SW480 (cell line): ENCODE data around the gene RFX2.
"Not testable (repeated sequence)": the region's sequence is repeated elsewhere in the genome, so short reads cannot be mapped to it uniquely, and the experiment has no call there.

Experiments used
- DNase-seq: peaks from one replicate; pipeline ENCODE4 v3.0.0-alpha.2; 2016; ENCODE audit warnings: low spot score

The RFX2 gene

DNA sequence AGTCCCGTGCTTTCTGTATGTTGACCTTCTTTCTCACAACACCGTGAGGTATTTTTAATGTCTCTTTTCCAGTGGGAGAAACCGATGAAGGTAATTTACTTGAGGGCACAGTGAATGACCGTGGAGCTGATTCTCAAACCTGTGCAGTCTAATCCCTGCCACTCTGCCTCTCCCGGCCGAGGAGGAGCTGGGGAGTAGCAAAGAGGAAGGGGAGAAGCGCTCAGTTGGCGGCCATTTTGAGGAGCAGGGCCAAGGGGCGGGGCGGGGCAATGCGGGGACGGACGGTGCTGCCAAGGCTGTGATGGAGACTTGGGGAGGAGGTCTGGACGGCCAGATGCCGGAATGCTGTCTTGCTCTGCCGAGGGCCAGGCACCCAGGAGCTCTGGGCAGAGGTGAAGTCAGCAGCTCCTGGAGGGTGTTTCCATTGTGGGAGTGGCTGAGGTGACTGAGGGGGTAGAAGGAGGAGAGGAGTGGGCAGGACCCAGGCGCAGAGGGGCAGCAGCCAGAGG lies 120.0 kb downstream of the RFX2 start:
- no peak for DNase-seq

DNA sequence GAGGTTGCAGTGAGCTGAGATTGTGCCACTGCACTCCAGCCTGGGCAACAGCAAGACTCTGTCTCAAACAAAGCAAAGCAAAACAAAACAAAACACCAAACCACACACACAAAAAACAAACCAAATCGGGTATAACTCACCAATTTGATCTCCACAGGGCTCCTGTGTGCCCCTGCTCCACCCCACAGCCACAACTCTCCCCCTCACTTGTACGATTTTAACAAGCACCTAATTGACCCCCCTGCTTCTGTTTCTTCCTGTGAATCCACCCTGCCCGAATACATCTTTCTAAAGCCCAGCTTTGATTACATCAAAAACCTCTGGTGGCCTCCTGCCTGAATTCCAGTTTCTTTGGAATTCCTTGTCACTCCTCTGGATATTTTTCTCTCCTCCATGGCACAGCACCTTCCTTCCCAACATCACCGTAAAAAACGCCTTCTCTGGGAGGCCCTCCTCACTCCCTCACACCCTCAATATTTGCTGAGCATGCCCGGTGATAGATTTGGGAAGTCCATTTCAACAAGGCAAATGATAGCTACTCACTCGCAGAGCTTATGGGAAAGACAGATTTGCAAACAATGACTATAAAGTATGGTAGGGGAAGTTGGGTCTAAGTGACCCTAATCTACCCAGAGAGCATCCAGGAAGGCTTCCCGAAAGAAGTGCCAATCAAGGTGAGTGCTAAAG lies 120.8 kb downstream of the RFX2 start:
- no peak for DNase-seq

DNA sequence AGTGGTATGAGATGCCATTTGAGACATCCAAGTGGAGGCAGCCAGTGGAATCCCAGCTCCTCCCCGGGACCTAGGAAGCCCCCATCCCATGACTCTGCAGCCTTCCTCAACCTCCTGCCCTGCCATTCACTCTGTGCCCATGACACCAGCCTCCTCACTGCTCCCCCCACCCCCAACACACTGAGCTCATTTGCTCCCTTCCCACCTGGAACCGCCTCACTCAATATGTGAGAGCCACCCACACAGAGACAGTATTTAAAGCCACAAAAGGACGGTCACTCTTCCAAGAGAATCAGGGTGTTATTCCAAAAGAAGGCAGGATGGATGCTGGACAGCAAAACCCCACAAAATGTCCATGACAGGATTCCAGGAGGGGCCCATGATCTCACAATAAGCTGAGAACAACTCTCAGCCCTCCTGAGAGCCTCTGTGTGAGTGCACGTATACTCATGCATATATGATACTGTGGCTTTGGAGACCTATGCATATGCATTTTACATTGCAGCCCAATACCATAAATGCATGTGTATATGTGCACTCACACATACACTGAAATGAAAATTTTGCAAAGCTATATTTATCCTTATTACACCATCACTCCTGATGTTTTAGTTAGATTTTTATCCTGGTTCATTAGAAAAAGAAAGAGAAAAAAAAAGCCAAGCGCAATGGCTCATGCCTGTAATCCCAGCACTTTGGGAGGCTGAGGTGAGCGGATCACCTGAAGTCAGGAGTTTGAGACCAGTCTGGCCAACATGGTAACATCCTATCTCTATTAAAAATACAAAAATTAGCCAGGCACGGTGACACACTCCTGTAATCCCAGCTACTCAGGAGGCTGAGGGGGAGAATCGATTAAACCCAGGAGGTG lies 121.5 kb downstream of the RFX2 start:
- peak; percentile 37 for DNase-seq

DNA sequence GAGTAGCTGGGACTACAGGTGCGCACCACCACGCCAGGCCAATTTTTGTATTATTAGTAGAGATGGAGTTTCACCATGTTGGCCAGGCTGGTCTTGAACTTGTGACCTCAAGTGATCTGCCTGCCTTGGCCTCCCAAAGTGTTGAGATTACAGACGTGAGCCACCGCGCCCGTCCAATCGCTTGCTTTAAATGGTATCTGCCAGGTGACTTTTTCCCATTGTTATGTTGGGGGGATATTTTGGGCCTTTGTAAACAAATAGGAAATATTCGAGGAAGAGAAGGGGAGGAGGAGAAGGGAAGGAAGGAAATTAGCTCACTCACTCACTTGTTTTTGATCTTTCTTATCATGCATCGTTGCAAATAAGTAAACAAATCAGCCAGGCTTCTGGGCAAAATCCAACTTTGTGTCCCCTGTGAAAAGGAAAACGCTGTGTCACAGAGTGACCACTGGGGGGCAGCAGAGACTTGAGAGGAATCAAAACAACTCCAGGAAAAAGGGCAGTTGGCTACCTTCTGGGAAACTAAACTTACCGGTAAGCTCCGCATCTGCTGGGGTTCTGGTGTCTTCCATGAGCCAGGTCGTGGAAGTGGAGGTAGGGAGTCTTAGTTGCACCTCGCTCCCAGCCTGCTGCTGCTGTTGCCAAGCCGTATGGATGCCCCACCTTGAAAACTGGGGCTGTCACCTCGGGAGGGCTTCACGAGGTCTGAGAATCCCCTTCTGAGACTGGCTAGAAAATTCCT lies 123.1 kb downstream of the RFX2 start:
- peak; percentile 69 for DNase-seq

DNA sequence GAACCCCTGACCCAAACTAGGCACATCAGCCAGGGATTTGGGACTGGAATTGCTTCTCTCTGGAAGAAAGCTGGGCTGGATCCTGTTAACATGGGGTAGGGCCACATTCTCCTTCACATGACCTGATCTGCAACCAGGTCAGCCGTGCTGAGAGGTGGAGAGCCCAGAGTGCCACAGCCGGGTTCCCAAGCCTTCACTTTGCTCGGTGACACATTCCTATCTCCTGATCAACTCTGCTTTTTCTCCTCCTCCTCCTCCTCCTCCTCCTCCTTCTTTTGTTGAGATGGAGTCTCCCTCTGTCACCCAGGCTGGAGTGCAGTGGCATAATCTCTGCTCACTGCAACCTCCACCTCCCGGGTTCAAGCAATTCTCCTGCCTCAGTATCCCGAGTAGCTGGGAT lies 124.5 kb downstream of the RFX2 start:
- DNase-seq, result not testable (repeated sequence)

DNA sequence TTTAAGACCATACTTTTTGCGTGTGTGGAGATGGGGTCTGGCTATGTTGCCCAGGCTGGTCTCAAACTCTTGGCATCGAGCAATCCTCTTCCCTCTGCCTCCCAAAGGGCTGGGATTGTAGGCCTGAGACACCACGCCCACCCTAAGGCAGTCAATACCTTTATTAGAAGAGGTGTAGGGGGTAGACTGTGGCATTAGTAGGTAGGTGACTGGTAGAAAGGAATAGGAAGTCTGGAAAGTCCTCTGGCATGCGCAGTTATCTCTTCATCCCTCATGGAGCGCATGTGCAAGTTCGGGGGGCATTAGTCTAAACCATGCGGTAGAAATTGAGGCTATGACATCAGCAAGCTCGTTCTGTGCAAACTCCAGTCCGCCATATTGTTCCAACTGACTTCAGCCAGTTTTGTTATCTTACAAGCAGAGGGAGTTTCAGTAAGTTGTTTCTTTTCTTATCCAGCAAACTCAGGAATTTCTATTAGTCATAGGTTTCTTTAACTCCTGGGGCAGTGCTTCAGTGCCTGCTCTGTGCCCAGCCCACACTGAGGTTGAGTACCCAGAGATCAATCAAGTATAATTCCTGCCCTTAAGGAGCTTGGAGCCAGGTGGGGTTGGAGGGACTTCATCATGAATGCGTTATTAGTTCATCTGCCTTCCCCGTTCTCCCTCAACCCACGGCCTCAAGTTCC lies 125.1 kb downstream of the RFX2 start:
- no peak for DNase-seq

DNA sequence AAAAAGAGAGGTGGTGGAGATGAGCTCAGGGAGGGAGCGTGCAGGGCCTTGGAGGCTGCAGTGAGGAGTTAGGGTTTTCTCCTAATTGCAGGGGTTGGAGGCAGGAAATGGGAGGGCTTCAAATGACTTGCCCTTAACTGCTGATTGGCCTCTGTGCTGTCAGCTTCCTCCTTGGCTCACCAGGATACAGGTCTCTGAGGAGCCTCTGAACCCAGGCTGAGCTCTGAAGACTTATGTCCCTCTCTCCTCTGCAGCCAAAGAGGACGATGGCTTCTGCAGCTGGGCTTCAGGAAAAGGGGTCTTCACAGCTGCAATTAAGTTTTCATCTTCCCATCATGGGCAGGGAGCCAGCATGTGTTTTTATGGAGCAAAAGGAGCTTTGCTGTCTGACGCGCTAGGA lies 125.7 kb downstream of the RFX2 start:
- DNase-seq, result no peak

DNA sequence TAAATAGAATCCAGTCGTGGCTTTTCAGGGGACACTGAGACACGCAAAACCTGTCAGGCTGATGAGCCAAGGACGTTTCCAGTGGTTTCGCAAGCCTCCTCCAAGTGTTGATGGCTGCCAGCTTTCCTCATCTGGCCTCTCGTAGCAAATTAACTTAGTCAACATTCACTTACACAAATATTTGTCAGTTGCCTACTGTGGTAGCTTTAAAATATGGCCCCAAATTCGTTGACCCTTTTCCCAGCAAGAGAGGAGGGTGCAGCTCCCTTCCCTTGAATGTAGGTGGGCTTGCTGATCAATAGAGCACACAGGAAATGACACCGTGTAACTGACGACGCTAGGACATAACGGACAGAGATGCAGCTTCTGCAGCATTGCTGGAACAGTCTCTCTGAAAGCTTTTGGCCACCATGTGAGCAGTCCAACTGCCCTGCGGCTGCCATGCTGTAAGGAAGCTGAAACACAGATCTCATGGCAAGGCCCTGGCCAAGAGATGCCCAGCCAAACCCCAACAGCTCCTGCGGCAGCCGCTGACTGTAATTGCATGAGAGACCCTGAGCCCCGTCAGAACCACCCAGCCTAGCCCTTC lies 126.8 kb downstream of the RFX2 start:
- DNase-seq, result no peak

DNA sequence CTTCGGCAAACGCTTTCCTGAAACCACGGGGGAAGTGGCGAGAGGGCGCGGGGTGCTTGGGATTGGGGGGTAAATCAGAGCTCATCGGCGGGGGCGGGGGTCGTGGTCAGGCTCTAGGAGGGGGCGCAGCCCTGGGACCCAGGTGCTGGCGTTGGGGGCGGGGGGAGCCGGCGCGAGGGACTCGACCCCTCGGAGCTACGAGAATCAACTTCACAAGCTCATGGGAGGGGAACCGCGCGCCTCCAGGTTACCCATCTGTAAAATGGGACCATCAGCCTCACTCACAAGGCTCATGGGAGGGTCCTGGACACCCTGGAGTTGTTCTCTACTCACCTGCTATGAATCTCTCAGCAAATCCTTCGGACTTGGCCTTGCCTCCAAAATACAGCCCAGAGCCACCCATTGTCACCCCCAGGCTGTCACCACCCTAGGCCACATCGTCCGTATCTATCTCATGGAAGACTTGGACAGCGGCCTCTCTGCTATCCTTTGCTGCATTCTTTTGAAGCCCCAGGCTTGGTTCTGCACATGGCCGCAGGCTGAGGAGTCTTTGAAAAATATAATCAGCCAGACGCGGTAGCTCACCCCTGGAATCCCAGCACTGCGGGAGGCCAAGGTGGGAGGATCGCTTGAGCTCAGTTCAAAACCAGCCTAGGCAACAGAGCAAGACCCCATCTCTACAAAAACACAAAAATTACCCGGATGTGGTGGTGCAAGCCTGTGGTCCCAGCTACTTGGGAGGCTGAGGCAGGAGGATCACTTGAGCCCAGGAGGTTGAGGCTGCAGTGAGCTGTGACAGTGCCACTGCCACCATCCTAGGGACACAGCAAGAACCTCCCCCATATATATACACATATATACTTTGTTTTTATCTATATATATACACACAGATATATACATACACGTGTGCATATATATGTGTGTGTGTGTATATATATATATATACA lies 131.4 kb downstream of the RFX2 start:
- DNase-seq, result no peak

DNA sequence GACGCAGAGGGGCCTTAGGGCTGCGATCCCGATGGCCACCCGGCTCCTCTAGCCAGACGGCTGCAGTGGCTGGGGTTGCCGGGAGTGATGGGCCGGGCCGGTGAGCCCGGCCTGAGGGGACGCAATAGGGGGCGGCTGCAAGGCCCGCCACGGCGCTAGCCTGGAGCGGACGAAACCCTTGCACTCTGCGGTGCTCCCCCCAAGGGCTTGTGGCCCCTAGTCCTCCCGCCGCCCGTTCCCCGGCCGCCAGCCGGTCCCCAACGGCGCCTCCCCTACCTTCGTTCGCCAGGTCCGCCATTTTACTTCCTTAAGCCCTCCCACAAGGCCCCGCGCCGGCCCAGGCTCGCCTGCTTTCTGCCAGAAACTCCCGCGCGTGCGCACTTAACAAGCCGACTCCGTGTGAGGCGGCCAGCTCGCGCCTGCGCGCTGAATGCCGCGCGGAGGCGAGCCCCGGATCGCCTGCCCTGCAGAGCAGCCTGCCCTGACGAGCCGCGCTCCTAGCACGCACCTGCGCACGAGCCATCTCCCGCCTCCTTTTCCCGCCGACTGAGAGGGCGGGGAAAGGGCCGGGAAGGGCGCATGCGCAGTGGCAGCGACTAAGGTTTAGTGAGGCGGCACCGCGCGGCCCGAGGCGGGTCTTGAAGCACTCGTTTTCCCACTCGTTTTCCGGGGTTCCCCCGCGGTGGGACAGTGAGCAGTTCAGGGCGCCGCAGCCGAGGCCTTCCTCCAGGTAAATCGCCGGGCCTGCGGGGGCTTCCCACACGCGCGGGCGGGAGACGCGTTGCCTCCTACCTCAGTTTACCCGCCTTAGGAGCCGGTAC lies 132.3 kb downstream of the RFX2 start, which contains the start of gene RANBP3:
RANBP3 (minus strand) TSS at position 356 of the 821 bp plus-strand sequence; CDS start at position 298, 58 bp downstream.
- peak; percentile 97 for DNase-seq

DNA sequence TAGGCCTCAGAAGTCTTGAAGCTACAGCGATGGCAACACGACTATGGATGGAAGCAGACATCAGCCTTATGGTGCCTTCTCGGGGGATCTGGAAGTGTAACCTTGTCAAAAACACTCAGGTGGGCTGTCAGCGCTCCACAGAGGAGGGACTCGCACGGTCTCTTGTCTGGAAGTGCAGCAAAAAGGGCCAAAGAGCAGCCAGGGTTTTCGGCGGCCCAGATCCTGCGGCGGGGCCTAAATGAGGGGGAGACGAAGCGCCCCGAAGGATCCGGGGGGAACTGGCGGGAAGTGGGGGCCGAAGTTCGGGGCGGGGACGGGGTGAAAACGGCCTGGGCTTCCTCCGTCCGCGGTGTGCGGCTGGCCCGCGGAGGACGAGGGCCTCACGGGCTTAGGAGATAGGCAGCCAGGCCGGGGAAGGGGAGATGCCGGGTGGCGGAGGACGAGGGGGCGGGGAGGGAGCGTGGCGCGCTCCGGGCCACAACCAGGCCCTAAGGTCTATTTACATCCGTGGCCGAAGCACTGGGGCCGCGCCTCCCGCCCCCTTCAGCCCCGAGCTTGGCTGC lies 133.0 kb downstream of the RFX2 start:
- no peak for DNase-seq

DNA sequence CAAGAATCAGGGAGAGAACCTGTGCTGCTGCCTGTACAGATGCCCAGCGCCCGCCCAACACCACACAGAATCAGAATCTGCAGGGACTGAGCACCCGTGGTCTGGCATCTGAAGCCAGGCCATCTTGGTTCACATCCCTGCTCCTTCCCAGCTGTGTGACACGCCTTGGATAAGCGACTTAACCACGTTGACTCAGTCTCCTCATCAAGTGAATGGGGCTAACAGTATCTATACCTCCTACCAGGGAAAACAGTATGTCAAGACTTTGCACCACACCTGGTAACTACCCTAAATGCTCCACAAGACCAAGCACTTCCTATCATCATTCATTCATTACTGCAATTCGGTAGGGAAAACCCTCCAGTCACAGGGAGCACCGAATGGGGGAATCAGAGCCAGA lies 133.5 kb downstream of the RFX2 start:
- no peak for DNase-seq

DNA sequence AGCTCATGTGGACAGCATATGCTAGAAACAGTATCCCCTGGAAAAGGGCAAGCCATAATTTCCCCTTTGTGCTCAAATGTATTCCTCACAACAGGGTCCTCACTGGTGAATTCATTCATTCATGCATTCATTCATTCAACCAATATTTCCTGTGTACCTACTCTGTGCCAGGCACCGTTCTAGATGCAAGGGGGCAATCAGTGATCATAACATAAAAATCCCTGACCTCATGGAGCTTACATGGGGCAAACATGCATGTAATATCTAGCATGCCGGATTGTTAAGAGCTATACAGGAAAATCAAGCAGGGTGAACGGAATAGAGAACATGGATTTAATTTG lies 134.9 kb downstream of the RFX2 start:
- DNase-seq, result no peak

DNA sequence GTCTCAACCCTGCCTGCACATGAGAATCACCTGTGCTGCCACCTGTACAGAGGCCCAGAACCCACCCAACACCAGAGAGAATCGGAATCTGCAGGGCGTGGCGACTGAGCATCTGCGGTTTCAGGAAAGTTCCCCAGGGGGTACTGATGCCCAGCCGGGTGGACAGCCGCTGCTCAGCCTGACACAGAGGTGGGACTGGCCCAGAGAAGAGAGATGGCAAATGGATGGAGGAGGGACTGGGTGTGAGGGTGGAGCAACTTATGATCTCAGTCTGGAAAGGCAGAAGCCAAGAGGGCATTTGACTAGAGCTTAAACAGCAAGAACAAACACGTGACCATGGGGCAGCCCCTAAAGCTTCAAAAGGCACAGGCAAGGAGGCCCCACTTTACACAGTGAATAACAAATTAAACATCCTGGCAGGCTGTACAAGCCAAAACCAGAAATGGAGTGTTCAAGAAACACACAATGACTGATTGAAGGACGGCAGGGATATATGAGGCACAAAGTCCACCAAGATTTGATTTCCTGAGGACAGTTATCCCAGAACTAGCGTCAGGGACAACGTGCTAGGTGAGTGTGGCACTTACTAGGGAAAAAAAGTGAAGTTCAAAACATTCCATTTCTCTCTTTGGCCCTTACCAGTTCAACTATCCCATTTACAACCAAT lies 135.4 kb downstream of the RFX2 start:
- DNase-seq, result no peak

DNA sequence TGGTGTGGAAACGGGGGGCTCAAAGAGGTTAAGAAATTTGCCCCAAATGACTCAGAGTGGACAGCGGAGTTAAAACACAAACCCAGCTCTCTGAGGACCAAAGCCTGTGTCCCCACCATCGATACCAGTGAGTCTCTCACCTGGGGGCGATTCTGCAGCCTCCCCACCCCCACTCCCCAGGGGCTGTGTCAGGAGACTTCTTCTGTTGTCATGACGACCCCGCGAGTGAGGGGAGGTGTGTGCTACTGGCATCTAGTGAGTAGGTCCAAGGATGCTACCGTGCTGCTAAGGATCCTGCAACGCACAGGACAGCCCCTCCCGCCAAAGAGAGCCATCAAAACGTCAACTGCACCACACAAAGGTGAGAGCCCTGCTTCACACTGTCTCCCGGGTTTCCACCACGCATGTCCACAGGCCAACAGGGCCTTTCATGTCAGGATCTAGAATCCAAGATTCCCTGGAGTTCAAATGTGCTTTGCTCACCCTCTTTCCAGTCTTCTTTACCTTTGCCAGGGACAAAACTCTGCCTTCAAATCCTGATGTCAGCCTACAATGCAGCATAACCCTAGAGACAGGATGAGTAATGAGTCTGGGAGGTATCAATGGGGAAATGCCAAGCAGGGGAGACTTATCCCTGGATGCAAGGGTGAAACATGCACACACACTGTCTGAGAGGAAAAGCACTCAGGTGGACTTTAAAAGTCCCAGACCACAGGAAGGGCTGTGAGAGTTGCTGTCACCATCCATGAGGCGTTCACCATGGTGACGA lies 136.2 kb downstream of the RFX2 start:
- DNase-seq, result no peak

DNA sequence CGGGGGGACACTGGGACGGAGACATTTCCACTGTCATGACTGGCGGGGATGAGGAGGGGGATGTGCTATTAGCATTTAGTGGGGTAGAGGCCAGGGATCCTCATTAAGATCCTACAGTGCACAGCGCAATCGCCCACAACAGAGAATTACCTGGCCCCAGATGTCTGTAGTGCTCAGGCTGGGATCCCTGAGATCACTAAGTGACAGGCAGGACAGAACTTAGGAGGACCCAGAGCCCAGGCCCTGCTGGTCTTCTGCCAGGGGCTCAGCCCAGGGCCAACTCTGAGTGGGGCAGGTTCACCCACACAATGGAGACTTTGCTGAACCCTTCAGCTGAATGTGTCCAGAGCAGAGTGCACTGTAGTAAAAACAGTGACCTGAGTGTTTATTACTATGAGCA lies 136.9 kb downstream of the RFX2 start:
- no peak for DNase-seq

DNA sequence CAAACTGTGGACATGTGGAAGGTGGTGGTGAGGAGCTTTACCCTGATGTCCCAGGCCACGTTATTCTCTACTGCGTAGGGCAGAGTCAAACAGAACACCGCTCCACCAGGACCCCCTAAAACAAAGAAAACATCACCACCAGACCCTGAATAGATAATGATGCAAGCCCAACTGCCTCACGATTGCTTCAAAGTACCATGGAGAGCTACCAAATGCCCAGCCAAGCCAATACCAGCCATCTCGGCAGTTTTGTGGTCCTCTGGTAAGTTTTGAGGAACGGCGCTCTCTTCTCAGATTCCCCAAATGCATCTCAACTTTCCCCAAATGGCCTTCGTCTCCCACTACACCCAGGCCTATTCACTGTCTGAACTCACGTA lies 138.0 kb downstream of the RFX2 start:
- no peak for DNase-seq
